Nucleus accumbens (tissue), 56 donors: Measurements from ENCODE around the gene TOM1.
A peak's percentile ranks its signal among the peaks of the same experiment; 100 is the strongest.

Source experiments
- DNase-seq, 56 donors: peaks; one replicate each; lab custom pipeline; 2025; lab: John Stamatoyannopoulos, UW

TOM1 gene

GRCh38 chr22:35322126-35322525 lies 22.4 kb downstream of the TOM1 start:
- no peak for DNase-seq

DNA sequence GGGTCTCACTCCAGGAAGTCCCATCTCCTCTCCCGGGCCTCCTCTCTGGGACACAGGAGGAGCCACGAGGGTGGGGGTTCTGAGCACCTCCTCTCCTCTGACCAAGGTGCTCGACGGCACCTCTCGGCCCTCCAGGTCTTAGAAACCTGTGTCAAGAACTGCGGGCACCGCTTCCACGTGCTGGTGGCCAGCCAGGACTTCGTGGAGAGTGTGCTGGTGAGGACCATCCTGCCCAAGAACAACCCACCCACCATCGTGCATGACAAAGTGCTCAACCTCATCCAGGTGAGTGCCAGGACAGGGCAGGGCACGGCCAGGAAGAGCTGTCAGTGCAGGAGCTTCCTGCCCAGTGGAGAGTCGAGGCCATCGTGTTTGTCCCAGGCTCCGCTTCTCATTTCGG lies 23.2 kb downstream of the TOM1 start:
- no peak for DNase-seq

DNA sequence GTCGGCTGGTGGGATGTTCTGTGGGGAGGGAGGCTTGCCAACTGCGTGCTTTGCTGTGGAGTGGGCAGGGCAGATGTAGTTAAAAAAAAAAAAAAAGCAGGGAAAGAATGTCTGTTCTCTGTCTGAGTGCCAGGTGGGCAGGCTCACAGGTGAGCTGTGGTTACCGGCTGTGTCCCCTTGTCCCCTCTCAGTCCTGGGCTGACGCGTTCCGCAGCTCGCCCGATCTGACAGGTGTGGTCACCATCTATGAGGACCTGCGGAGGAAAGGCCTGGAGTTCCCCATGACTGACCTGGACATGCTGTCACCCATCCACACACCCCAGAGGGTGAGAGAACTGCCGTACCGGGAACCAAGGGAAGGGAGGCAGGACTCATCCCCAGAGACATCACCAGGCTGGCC lies 23.6 kb downstream of the TOM1 start:
- DNase-seq, result no peak

- DNase-seq, result no peak
Measured at GRCh38 chr22:35324067-35324466, 24.4 kb downstream of the TOM1 start.

GRCh38 chr22:35324762-35325161 lies 25.1 kb downstream of the TOM1 start:
- DNase-seq, result no peak

DNA sequence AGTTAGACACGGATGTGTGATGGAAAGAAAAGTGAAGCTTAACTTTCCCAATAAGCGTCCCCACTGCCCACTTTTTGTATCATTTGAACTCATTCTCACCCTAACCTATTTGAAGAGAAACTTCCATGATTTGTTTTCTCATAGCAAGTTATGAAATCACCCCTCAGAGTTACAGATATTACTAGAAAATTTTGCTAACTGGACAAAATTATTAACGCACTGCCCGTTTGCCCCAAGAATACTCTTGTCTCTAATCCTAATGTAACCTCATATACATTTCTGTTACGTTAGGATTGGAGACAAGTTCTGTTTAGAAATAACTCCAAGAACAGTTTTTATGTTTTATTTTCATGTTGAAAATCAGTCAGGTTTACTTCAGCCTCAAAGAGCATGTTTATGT lies 25.5 kb downstream of the TOM1 start:
- no peak for DNase-seq

GRCh38 chr22:35326854-35327562 lies 27.3 kb downstream of the TOM1 start:
- DNase-seq, result no peak

GRCh38 chr22:35327690-35328471 lies 28.2 kb downstream of the TOM1 start:
- no peak for DNase-seq

DNA sequence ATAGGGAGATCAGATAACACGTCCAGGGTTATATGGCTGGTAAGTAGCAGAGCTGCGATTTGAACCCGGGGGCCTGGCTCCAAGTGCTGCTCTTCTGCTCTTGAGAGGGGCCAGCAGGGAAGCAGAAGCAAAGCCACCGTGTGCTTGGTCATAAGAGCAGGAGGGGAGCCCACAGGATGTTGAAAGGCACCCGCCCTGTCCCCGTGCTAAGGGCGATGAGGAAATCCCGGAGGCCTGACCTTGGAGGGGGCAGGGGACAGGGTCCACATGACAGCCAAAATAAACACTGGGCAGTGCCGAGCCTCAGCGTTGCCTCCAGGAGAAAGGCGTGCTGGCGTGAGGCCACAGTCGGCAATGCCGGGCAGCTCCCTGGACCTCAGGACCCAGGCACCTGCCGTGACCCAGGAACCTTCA lies 28.8 kb downstream of the TOM1 start:
- no peak for DNase-seq

GRCh38 chr22:35329114-35329847 lies 29.6 kb downstream of the TOM1 start:
- DNase-seq, result no peak

DNA sequence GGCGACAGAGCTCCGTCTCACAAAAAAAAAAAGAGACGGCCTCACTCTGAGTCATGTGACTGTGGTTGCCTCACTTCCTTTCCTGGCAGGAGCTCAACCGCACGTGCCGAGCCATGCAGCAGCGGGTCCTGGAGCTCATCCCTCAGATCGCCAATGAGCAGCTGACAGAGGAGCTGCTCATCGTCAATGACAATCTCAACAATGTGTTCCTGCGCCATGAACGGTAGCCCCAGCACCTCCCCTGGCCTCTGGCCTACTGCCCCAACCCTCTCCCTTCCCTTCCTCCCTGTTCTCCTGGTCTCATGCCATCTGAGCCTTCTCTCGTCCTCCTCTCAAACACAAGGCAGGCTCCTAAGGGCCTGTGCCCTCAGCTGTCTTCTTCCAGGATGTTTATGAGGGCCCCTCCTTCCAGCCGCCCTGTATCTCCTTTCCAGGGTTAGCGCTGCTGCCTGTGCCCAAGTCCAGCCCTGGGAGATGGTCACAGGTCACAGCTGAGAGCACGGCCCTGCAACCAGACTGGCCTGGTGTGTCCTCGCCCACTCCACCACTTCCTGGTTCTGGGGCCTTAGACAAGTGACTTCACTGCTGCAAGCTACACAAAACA lies 30.7 kb downstream of the TOM1 start:
- DNase-seq, result peak in 4 of 56 donors; percentile 6 to 36 (median 11)

GRCh38 chr22:35332278-35332677 lies 32.6 kb downstream of the TOM1 start:
- DNase-seq, result no peak

- DNase-seq, result no peak
Measured at GRCh38 chr22:35333220-35333619, 33.5 kb downstream of the TOM1 start.

GRCh38 chr22:35334004-35334403 lies 34.3 kb downstream of the TOM1 start:
- DNase-seq, result no peak

GRCh38 chr22:35335468-35335867 lies 35.8 kb downstream of the TOM1 start:
- no peak for DNase-seq

DNA sequence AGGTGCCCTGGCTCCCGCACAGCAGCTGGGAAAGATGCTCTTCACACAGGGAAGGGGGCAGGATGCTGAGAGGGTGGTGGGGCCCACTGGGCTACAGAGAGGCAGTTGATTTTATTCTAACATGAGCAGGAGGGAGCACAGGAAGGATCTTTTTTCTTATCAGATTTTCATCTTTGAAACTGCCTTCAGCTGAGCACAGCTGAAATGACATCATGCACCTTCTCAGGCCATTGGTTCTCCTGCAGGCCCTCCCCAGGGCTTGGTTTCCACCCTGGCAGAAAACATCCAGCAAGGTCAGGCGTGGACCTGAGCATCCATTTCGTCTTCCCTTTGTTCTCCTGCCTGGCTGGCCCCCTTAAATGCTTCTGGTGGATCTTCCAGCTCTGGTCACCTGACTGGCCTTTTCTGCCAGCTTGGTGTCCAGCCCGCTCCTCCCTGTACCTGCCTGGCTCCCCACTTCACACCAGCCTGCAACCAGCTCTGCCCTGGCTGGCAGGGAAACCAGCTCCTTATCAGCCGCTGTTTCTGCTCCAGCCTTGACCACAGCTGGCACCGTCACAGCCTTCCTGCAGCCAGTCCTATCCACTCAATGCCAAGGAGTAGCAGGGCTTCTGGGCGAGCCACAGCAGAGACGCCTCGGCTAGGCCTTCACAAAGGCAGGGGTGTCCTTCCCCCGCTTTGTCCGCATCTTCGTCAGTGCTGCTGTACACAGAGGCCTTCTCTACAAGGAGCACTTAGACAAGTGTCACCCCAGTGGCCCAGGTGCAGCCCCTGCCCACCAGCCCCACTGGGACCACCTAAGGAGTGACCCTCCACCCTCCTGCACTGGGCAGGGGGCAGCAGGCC lies 36.5 kb downstream of the TOM1 start:
- DNase-seq, result no peak

DNA sequence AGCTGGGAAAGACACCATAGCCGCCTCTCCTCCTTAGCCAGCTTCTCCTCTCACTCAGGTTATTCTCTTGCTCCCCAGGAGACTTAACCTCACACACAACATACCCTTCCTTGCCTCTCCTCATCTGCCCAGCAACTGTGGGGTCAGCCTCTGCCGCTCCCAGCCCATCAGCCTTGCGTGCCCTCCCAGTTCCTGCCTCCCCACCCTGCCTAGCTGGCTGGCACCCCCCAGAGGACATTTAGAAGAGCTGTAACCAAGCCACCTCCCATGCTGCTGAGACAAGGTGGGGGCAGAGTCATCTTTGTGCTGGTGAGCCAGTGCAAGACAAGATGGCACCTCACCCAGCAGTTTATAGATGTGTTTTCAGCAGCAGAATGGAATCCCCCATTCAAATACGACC lies 38.2 kb downstream of the TOM1 start:
- no peak for DNase-seq

DNA sequence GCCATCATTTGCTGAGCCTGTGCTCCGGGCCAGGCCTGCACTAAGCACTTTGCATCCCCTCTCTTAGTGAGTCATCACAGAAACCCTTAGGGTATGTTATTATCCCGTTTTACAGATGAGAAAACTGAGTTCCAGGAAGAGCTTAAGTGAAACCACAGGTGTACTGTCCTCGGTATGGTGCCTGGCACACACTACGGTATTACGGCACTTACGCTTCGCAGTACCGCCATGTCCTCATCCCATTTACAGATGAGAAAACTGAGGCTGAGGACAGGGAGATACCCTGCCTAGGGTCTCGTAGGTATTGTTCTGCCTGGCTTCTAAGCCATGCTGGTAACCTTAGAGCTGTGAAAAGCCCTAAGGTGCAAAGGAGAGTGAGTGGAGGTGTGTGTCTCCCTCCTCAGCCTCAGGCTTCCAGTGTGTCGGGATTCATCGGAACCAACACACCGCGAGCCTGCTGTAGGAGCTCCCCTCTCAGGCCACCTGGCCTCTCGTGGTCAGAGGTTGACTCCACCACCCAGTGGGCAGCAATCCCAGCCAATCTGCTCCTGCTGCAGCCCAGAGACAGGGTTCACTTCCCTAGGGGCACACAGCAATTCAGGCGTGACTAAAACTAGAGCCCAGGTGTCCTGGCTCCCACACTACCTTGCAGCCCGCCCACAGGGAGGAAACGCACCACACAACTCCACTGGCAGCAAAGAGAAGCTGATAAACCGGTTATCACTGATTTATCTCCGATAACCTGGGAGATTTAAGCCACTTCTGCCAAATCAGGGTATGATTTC lies 41.6 kb downstream of the TOM1 start:
- DNase-seq, result no peak

- DNase-seq, result no peak
Measured at GRCh38 chr22:35342390-35342789, 42.7 kb downstream of the TOM1 start.
